Measurements from ENCODE around the gene RFC5. TPM values are rescaled to one million over a fixed set of nuclear protein-coding genes. Genes with fewer than 3 reads are reported as not detected.

RFC5 gene
- total and polyA plus RNA-seq, 2 of the 13 experiments (the other 11 are each of a cell fraction or from before 2014, with no cell fraction given): 16.8 to 51.4 TPM

- TF ChIP-seq HINFP (CRISPR knock-in tag; IDR thresholded peaks at IDR 0.05; ENCODE audit: low read depth) (no peak), FOXC1 (CRISPR knock-in tag; IDR thresholded peaks at IDR 0.05; ENCODE audit: borderline replicate concordance) (no peak; the same call in 1 of the 2 replicates), ZIK1 (CRISPR knock-in tag; IDR thresholded peaks at IDR 0.05; ENCODE audit: borderline replicate concordance, low read depth) (no peak), ZNF740 (CRISPR knock-in tag; IDR thresholded peaks at IDR 0.05) (no peak), KLF9 (CRISPR knock-in tag; IDR thresholded peaks at IDR 0.05; ENCODE audit: low read depth) (no peak), RBM22 (optimal IDR thresholded peaks at IDR 0.05; ENCODE audit: low read length) (no peak), ZNF749 (CRISPR knock-in tag; IDR thresholded peaks at IDR 0.05; ENCODE audit: borderline replicate concordance) (no peak), ZNF597 (CRISPR knock-in tag; IDR thresholded peaks at IDR 0.05) (no peak), ZNF891 (CRISPR knock-in tag; IDR thresholded peaks at IDR 0.05) (peak; percentile 81; the same call in 1 of the 2 replicates), ZNF414 (CRISPR knock-in tag; IDR thresholded peaks at IDR 0.05) (peak; percentile 70; the same call in 1 of the 2 replicates), ZBTB7B (CRISPR knock-in tag; IDR thresholded peaks at IDR 0.05) (peak; percentile 84), ZNF629 (CRISPR knock-in tag; conservative IDR thresholded peaks at IDR 0.05) (0 out of 2 replicates have a peak, but pooled peaks have one; percentile 49), ARID2 (CRISPR knock-in tag; IDR thresholded peaks at IDR 0.05; ENCODE audit: borderline replicate concordance) (no peak), ZNF766 (CRISPR knock-in tag; IDR thresholded peaks at IDR 0.05; ENCODE audit: borderline replicate concordance) (no peak), ZNF160 (CRISPR knock-in tag; IDR thresholded peaks at IDR 0.05) (no peak; the same call in 1 of the 2 replicates), SP1 (IDR thresholded peaks at IDR 0.05) (no peak), SP1 (CRISPR knock-in tag; IDR thresholded peaks at IDR 0.05) (0 out of 2 replicates have a peak, but pooled peaks have one; percentile 22), ZC3H13 (CRISPR knock-in tag; IDR thresholded peaks at IDR 0.05) (no peak), ZNF225 (CRISPR knock-in tag; IDR thresholded peaks at IDR 0.05) (no peak), ZNF383 (CRISPR knock-in tag; IDR thresholded peaks at IDR 0.05; ENCODE audit: borderline replicate concordance) (no peak), NR3C1 (CRISPR knock-in tag; IDR thresholded peaks at IDR 0.05) (no peak), ZNF607 (CRISPR knock-in tag; IDR thresholded peaks at IDR 0.05; ENCODE audit: borderline replicate concordance) (no peak), THAP8 (CRISPR knock-in tag; IDR thresholded peaks at IDR 0.05; ENCODE audit: borderline replicate concordance) (no peak), HMG20B (CRISPR knock-in tag; conservative IDR thresholded peaks at IDR 0.05) (peak; percentile 91), ZBTB26 (CRISPR knock-in tag; IDR thresholded peaks at IDR 0.05; ENCODE audit: borderline replicate concordance) (no peak; the same call in 1 of the 2 replicates)
Observed at GRCh38 chr12:118052324-118053070, 36.0 kb downstream of the RFC5 start (continued).
